Neural cell (in vitro differentiated cells): ENCODE data around the gene FREY1. TPM values are rescaled to one million over a fixed set of nuclear protein-coding genes. Genes with fewer than 3 reads are reported as not detected.

Experiments
- H2AFZ ChIP-seq: fragments of 200-600, 300-800 bp; sonication (generic), shearing (Covaris generic); 2 replicates; pipeline ENCODE4 v1.6.0; 2014; ENCODE audit warnings: low read depth, mild to moderate bottlenecking, antibody characterized with exemption, low read length, moderate library complexity
- H3F3A ChIP-seq: fragments of 200-600 bp; shearing (Covaris generic); 2 replicates; pipeline ENCODE4 v1.6.1; 2016; ENCODE audit warnings: mild to moderate bottlenecking, moderate library complexity, mixed read lengths, antibody characterized with exemption, low read length; ENCODE audit not compliant: insufficient read depth, poor library complexity, severe bottlenecking
- H3K27ac ChIP-seq: fragments of 200-600, 300-800 bp; sonication (generic), shearing (Covaris generic); 2 replicates; pipeline ENCODE4 v1.5.1; 2014; ENCODE audit warnings: mild to moderate bottlenecking, low read length, moderate library complexity
- H3K27me3 ChIP-seq: fragments of 300-800, 200-600 bp; sonication (generic), shearing (Covaris generic); 2 replicates; pipeline ENCODE4 v1.6.0; 2014; ENCODE audit warnings: mild to moderate bottlenecking, low read depth, low read length, moderate library complexity; ENCODE audit not compliant: insufficient read depth
- H3K36me3 ChIP-seq: fragments of 300-800, 200-600 bp; sonication (generic), shearing (Covaris generic); 2 replicates; pipeline ENCODE4 v1.5.1; 2014; ENCODE audit warnings: mild to moderate bottlenecking, antibody characterized with exemption, low read length, moderate library complexity; ENCODE audit not compliant: insufficient read depth
- H3K4me2 ChIP-seq: fragments of 300-800, 200-600 bp; sonication (generic), shearing (Covaris generic); 2 replicates; pipeline ENCODE4 v1.6.0; 2014; ENCODE audit warnings: mild to moderate bottlenecking, low read length
- H3K4me3 ChIP-seq: fragments of 300-800, 200-600 bp; sonication (generic), shearing (Covaris generic); 2 replicates; pipeline ENCODE4 v1.5.1; 2014; ENCODE audit warnings: mild to moderate bottlenecking, low read length, moderate library complexity
- H3K79me2 ChIP-seq: fragments of 200-600 bp; shearing (Covaris generic); replicated peaks from 2 replicates; pipeline ENCODE4 v1.6.0; 2014; ENCODE audit warnings: mild to moderate bottlenecking, low read length, moderate library complexity; ENCODE audit not compliant: insufficient read depth
- H3K9ac ChIP-seq: fragments of 300-800, 200-600 bp; sonication (generic), shearing (Covaris generic); 2 replicates; pipeline ENCODE4 v1.6.1; 2016; ENCODE audit warnings: mild to moderate bottlenecking, low read length, mixed read lengths
- H3K9me2 ChIP-seq: fragments of 200-600 bp; shearing (Covaris generic); 2 replicates; pipeline ENCODE4 v1.6.1; 2016; ENCODE audit warnings: mild to moderate bottlenecking, low read length, mixed read lengths; ENCODE audit not compliant: insufficient read depth
- H3K9me3 ChIP-seq: fragments of 200-600, 300-800 bp; sonication (generic), shearing (Covaris generic); 2 replicates; pipeline ENCODE4 v1.6.1; 2016; ENCODE audit warnings: mild to moderate bottlenecking, mixed run types, low read length, moderate library complexity, mixed read lengths
- H4K20me1 ChIP-seq: fragments of 200-600 bp; shearing (Covaris generic); 2 replicates; pipeline ENCODE4 v1.6.1; 2016; ENCODE audit warnings: mild to moderate bottlenecking, mixed run types; ENCODE audit not compliant: insufficient read depth
- EP300 ChIP-seq: fragments of 450-650 bp; conservative IDR thresholded peaks from 2 replicates; pipeline ENCODE4 v1.6.1; 2014; ENCODE audit warnings: antibody characterized with exemption, mild to moderate bottlenecking, moderate library complexity; ENCODE audit not compliant: poor library complexity, severe bottlenecking
- EZH2 ChIP-seq: fragments of 200-600, 300-800 bp; shearing (Covaris generic), sonication (generic); IDR thresholded peaks from 2 replicates; pipeline ENCODE4 v1.6.1; 2014; ENCODE audit warnings: antibody characterized with exemption, low read length, borderline replicate concordance, mild to moderate bottlenecking; ENCODE audit not compliant: insufficient read depth, poor library complexity, severe bottlenecking
- MXI1 ChIP-seq: fragments of 450-650 bp; conservative IDR thresholded peaks from 2 replicates; pipeline ENCODE4 v1.6.1; 2014; ENCODE audit warnings: antibody characterized with exemption, mild to moderate bottlenecking; ENCODE audit not compliant: poor library complexity, severe bottlenecking
- POLR2AphosphoS5 ChIP-seq: IDR thresholded peaks from 2 replicates; pipeline ENCODE4 v1.6.1; 2012
- RAD21 ChIP-seq: fragments of 450-650 bp; conservative IDR thresholded peaks from 2 replicates; pipeline ENCODE4 v1.6.1; 2014; ENCODE audit warnings: antibody characterized with exemption, mild to moderate bottlenecking, moderate library complexity
- SMC3 ChIP-seq: fragments of 450-650 bp; conservative IDR thresholded peaks from 2 replicates; pipeline ENCODE4 v1.6.1; 2014; ENCODE audit warnings: antibody characterized with exemption, mild to moderate bottlenecking, moderate library complexity; ENCODE audit not compliant: poor library complexity
- TAF1 ChIP-seq: IDR thresholded peaks from 2 replicates; pipeline ENCODE4 v1.6.1; 2012; ENCODE audit warnings: low read depth
- polyA plus RNA-seq: library from polyadenylated mRNA; depleted of rRNA; stranded (reverse); fragments of >200 nt; gene quantifications from 2 replicates; pipeline ENCODE4 v1.2.3, GENCODE V29; 2014
- TF ChIP-seq, protein P1 (sequence below): fragments of 450-650 bp; IDR thresholded peaks from 2 replicates; pipeline ENCODE4 v1.5.1; 2014; ENCODE audit warnings: antibody characterized with exemption, mild to moderate bottlenecking, moderate library complexity; ENCODE audit not compliant: poor library complexity, severe bottlenecking
- TF ChIP-seq, protein P2 (sequence below): IDR thresholded peaks from 2 replicates; pipeline ENCODE4 v1.6.1; 2012; ENCODE audit warnings: borderline replicate concordance

FREY1 gene
- polyA plus RNA-seq, 1 donor from 2014 or later, result not detected

DNA sequence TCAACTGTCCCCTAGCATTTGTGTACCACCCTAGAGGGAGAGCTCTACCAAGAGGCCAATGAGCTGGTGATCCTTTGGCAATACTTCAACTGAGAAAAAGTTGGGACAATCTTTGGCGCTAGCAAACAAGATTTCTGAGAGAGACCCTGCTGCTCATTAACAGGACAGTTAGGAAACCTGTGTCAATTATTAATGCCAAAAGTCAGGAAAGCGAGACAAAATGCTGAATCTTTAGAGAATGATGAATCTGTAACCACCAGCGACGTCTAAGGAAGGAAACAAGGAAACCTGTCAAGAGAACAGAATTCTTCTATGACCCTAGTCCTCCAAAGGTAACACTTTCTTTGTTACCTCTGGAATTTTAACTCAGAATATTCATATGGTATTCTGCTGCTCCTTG is 35.3 kb upstream of the FREY1 start:
- Histone ChIP-seq H2AFZ (no peak overlapping the region), H3F3A (no peaks in the 10 kb centered on the region), H3K4me2 (no peak overlapping the region), H3K9ac (no peak overlapping the region), H3K9me3 (no peaks in the 10 kb centered on the region), H3K9me2 (no peaks in the 10 kb centered on the region), H3K27me3 (no peaks in the 10 kb centered on the region), H4K20me1 (no peaks in the 10 kb centered on the region), H3K79me2 (no peaks in the 10 kb centered on the region), H3K4me3 (no peak overlapping the region), H3K36me3 (no peaks in the 10 kb centered on the region), H3K27ac (no peak overlapping the region)
- no peak for TF ChIP-seq POLR2AphosphoS5
- no peak for TF ChIP-seq EP300
- TF ChIP-seq TAF1, result no peak
- TF ChIP-seq SMC3, result no peak
- no peak for TF ChIP-seq RAD21
- TF ChIP-seq, protein P1, sequence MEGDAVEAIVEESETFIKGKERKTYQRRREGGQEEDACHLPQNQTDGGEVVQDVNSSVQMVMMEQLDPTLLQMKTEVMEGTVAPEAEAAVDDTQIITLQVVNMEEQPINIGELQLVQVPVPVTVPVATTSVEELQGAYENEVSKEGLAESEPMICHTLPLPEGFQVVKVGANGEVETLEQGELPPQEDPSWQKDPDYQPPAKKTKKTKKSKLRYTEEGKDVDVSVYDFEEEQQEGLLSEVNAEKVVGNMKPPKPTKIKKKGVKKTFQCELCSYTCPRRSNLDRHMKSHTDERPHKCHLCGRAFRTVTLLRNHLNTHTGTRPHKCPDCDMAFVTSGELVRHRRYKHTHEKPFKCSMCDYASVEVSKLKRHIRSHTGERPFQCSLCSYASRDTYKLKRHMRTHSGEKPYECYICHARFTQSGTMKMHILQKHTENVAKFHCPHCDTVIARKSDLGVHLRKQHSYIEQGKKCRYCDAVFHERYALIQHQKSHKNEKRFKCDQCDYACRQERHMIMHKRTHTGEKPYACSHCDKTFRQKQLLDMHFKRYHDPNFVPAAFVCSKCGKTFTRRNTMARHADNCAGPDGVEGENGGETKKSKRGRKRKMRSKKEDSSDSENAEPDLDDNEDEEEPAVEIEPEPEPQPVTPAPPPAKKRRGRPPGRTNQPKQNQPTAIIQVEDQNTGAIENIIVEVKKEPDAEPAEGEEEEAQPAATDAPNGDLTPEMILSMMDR, result no peak
- TF ChIP-seq EZH2, result no peak
- TF ChIP-seq, protein P2, sequence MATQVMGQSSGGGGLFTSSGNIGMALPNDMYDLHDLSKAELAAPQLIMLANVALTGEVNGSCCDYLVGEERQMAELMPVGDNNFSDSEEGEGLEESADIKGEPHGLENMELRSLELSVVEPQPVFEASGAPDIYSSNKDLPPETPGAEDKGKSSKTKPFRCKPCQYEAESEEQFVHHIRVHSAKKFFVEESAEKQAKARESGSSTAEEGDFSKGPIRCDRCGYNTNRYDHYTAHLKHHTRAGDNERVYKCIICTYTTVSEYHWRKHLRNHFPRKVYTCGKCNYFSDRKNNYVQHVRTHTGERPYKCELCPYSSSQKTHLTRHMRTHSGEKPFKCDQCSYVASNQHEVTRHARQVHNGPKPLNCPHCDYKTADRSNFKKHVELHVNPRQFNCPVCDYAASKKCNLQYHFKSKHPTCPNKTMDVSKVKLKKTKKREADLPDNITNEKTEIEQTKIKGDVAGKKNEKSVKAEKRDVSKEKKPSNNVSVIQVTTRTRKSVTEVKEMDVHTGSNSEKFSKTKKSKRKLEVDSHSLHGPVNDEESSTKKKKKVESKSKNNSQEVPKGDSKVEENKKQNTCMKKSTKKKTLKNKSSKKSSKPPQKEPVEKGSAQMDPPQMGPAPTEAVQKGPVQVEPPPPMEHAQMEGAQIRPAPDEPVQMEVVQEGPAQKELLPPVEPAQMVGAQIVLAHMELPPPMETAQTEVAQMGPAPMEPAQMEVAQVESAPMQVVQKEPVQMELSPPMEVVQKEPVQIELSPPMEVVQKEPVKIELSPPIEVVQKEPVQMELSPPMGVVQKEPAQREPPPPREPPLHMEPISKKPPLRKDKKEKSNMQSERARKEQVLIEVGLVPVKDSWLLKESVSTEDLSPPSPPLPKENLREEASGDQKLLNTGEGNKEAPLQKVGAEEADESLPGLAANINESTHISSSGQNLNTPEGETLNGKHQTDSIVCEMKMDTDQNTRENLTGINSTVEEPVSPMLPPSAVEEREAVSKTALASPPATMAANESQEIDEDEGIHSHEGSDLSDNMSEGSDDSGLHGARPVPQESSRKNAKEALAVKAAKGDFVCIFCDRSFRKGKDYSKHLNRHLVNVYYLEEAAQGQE, result no peak
- TF ChIP-seq MXI1, result no peak

DNA sequence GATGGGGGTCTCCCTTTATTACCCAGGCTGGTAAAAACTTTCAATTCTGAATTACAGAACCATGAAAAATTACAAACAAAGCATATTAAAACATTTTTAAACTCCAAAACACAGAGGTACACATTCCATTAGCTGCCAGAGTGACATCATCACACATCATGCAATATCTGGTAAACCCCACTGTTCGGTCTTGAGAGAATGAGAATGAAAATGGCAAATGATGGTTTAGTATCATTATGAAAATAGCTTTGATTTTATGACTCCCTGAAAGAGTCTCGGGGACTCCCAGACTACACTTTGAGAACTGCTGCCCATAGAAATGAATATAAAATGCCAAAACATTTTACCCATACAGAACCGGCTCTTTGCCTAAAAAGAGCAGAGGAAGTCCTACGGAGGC is 34.2 kb upstream of the FREY1 start:
- no peak overlapping the region for H3K27ac ChIP-seq
- no peaks in the 10 kb centered on the region for H3K36me3 ChIP-seq
- TF ChIP-seq POLR2AphosphoS5, result no peak
- TF ChIP-seq, protein P1, result no peak
- TF ChIP-seq EP300, result no peak
- no peak for TF ChIP-seq RAD21
- TF ChIP-seq, protein P2, result no peak
- TF ChIP-seq SMC3, result no peak
- no peak for TF ChIP-seq MXI1
- no peak for TF ChIP-seq EZH2
- TF ChIP-seq TAF1, result no peak
- no peaks in the 10 kb centered on the region for H3F3A ChIP-seq
- no peaks in the 10 kb centered on the region for H3K9me3 ChIP-seq
- H3K4me2 ChIP-seq, result no peak overlapping the region
- no peak overlapping the region for H3K4me3 ChIP-seq
- no peak overlapping the region for H3K9ac ChIP-seq
- no peaks in the 10 kb centered on the region for H4K20me1 ChIP-seq
- no peak overlapping the region for H2AFZ ChIP-seq
- no peaks in the 10 kb centered on the region for H3K27me3 ChIP-seq
- no peaks in the 10 kb centered on the region for H3K79me2 ChIP-seq
- H3K9me2 ChIP-seq, result no peaks in the 10 kb centered on the region
